ENCODE results near the gene LRP3.
A peak's percentile ranks its signal among the peaks of the same experiment; 100 is the strongest.

LRP3 gene

GRCh38 chr19:33235269-33235995 lies 41.3 kb downstream of the LRP3 start:
- Histone ChIP-seq H3K4me1 (ENCODE audit: insufficient read depth, low read length, severe bottlenecking) (no peaks in the 10 kb centered on the region), H3K9me2 (ENCODE audit: low read depth, low read length) (no peaks in the 10 kb centered on the region), H3K4me2 (ENCODE audit: low read length) (no peak overlapping the region), H3K79me2 (ENCODE audit: insufficient read depth, low read length) (no peaks in the 10 kb centered on the region), H4K20me1 (ENCODE audit: insufficient read depth, low read length) (no peaks in the 10 kb centered on the region), H3K27me3 (ENCODE audit: insufficient read depth, low read length) (no peaks in the 10 kb centered on the region; the same call in 1 of the 2 replicates), H3K27ac (ENCODE audit: low read depth, low read length, poor library complexity, severe bottlenecking) (no peak overlapping the region), H3K36me3 (ENCODE audit: insufficient read depth, low read length) (no peaks in the 10 kb centered on the region), H3K9ac (ENCODE audit: low read length) (no peak overlapping the region), H3K9me3 (ENCODE audit: low read length) (no peaks in the 10 kb centered on the region), H2AFZ (ENCODE audit: low read length) (no peak overlapping the region), H3K4me3 (ENCODE audit: low read depth, low read length, poor library complexity, severe bottlenecking) (no peak overlapping the region), H3F3A (ENCODE audit: insufficient read depth, low read length) (no peaks in the 10 kb centered on the region)
- peak; percentile 86 for TF ChIP-seq CTCF (IDR thresholded peaks at IDR 0.05; ENCODE audit: low read length)
- no peak for TF ChIP-seq EZH2 (IDR thresholded peaks at IDR 0.05; ENCODE audit: borderline replicate concordance, low read length)

GRCh38 chr19:33235996-33236350 lies 41.8 kb downstream of the LRP3 start:
- no peaks in the 10 kb centered on the region for H3F3A ChIP-seq (ENCODE audit: insufficient read depth, low read length)
- no peaks in the 10 kb centered on the region; the same call in 1 of the 2 replicates for H3K27me3 ChIP-seq (ENCODE audit: insufficient read depth, low read length)
- H3K9ac ChIP-seq (ENCODE audit: low read length), result no peak overlapping the region
- TF ChIP-seq EZH2 (IDR thresholded peaks at IDR 0.05; ENCODE audit: borderline replicate concordance, low read length) (no peak), CTCF (IDR thresholded peaks at IDR 0.05; ENCODE audit: low read length) (no peak)
- no peaks in the 10 kb centered on the region for H3K9me3 ChIP-seq (ENCODE audit: low read length)
- H3K36me3 ChIP-seq (ENCODE audit: insufficient read depth, low read length), result no peaks in the 10 kb centered on the region
- no peak overlapping the region for H2AFZ ChIP-seq (ENCODE audit: low read length)
- no peak overlapping the region for H3K27ac ChIP-seq (ENCODE audit: low read depth, low read length, poor library complexity, severe bottlenecking)
- no peaks in the 10 kb centered on the region for H3K9me2 ChIP-seq (ENCODE audit: low read depth, low read length)
- no peaks in the 10 kb centered on the region for H3K79me2 ChIP-seq (ENCODE audit: insufficient read depth, low read length)
- H3K4me3 ChIP-seq (ENCODE audit: low read depth, low read length, poor library complexity, severe bottlenecking), result no peak overlapping the region
- H3K4me1 ChIP-seq (ENCODE audit: insufficient read depth, low read length, severe bottlenecking), result no peaks in the 10 kb centered on the region
- no peak overlapping the region for H3K4me2 ChIP-seq (ENCODE audit: low read length)
- no peaks in the 10 kb centered on the region for H4K20me1 ChIP-seq (ENCODE audit: insufficient read depth, low read length)

GRCh38 chr19:33236696-33237390 lies 42.7 kb downstream of the LRP3 start:
- Histone ChIP-seq H2AFZ (ENCODE audit: low read length) (no peak overlapping the region), H4K20me1 (ENCODE audit: insufficient read depth, low read length) (no peaks in the 10 kb centered on the region), H3K9me3 (ENCODE audit: low read length) (no peaks in the 10 kb centered on the region), H3K27me3 (ENCODE audit: insufficient read depth, low read length) (no peaks in the 10 kb centered on the region; the same call in 1 of the 2 replicates), H3K4me1 (ENCODE audit: insufficient read depth, low read length, severe bottlenecking) (no peaks in the 10 kb centered on the region), H3K9ac (ENCODE audit: low read length) (no peak overlapping the region), H3K79me2 (ENCODE audit: insufficient read depth, low read length) (no peaks in the 10 kb centered on the region), H3K4me2 (ENCODE audit: low read length) (no peak overlapping the region), H3F3A (ENCODE audit: insufficient read depth, low read length) (no peaks in the 10 kb centered on the region), H3K9me2 (ENCODE audit: low read depth, low read length) (no peaks in the 10 kb centered on the region), H3K36me3 (ENCODE audit: insufficient read depth, low read length) (no peaks in the 10 kb centered on the region), H3K27ac (ENCODE audit: low read depth, low read length, poor library complexity, severe bottlenecking) (no peak overlapping the region), H3K4me3 (ENCODE audit: low read depth, low read length, poor library complexity, severe bottlenecking) (no peak overlapping the region)
- no peak for TF ChIP-seq EZH2 (IDR thresholded peaks at IDR 0.05; ENCODE audit: borderline replicate concordance, low read length)
- no peak for TF ChIP-seq CTCF (IDR thresholded peaks at IDR 0.05; ENCODE audit: low read length)
